ENCODE data around the gene RAB3IL1.

- TF ChIP-seq CTCF (IDR thresholded peaks at IDR 0.05; ENCODE audit: insufficient read depth, low read length, poor library complexity, severe bottlenecking) (no peak), EZH2phosphoT487 (conservative IDR thresholded peaks at IDR 0.05; ENCODE audit: low read length) (no peak)
Observed at GRCh38 chr11:61883327-61883726, 34.0 kb downstream of the RAB3IL1 start.

Measured in SU-DHL-6 (cell line).